ENCODE measurements around the gene FAM240A.

Gene FAM240A

GRCh38 chr3:46640927-46641326, 28.6 kb downstream of the FAM240A start:
- Histone ChIP-seq H3K4me1 (ENCODE audit: low read depth, poor library complexity, severe bottlenecking) (no peaks in the 10 kb centered on the region), H3K27me3 (ENCODE audit: insufficient read depth, low read depth) (no peaks in the 10 kb centered on the region), H3K9ac (no peak overlapping the region), H3K4me2 (no peak overlapping the region), H3K4me3 (IDR thresholded peaks at IDR 0.05; ENCODE audit: insufficient read depth, low read depth, low read length) (no peak overlapping the region), H3K36me3 (ENCODE audit: insufficient read depth) (no peaks in the 10 kb centered on the region), H2AFZ (ENCODE audit: low read depth) (no peak overlapping the region), H3K27ac (no peak overlapping the region), H4K20me1 (ENCODE audit: insufficient read depth) (no peaks in the 10 kb centered on the region), H3K79me2 (ENCODE audit: insufficient read depth, low read depth) (no peaks in the 10 kb centered on the region)
- TF ChIP-seq CTCF (conservative IDR thresholded peaks at IDR 0.05; ENCODE audit: low read depth, low read length): no peak

- Histone ChIP-seq H3K79me2 (ENCODE audit: insufficient read depth, low read depth) (no peaks in the 10 kb centered on the region), H3K27ac (no peak overlapping the region), H3K4me2 (no peak overlapping the region), H2AFZ (ENCODE audit: low read depth) (no peak overlapping the region), H4K20me1 (ENCODE audit: insufficient read depth) (no peaks in the 10 kb centered on the region), H3K9ac (no peak overlapping the region), H3K27me3 (ENCODE audit: insufficient read depth, low read depth) (no peaks in the 10 kb centered on the region), H3K4me3 (IDR thresholded peaks at IDR 0.05; ENCODE audit: insufficient read depth, low read depth, low read length) (no peak overlapping the region), H3K36me3 (ENCODE audit: insufficient read depth) (no peaks in the 10 kb centered on the region), H3K4me1 (ENCODE audit: low read depth, poor library complexity, severe bottlenecking) (no peaks in the 10 kb centered on the region)
- no peak for TF ChIP-seq CTCF (conservative IDR thresholded peaks at IDR 0.05; ENCODE audit: low read depth, low read length)
These were observed 30.6 kb downstream of the FAM240A start for GRCh38 chr3:46642971-46643370.

- Histone ChIP-seq H3K36me3 (ENCODE audit: insufficient read depth) (no peaks in the 10 kb centered on the region), H3K27ac (no peak overlapping the region), H3K4me2 (no peak overlapping the region), H3K4me3 (IDR thresholded peaks at IDR 0.05; ENCODE audit: insufficient read depth, low read depth, low read length) (no peak overlapping the region), H3K79me2 (ENCODE audit: insufficient read depth, low read depth) (no peaks in the 10 kb centered on the region), H3K4me1 (ENCODE audit: low read depth, poor library complexity, severe bottlenecking) (no peaks in the 10 kb centered on the region), H3K27me3 (ENCODE audit: insufficient read depth, low read depth) (no peaks in the 10 kb centered on the region), H2AFZ (ENCODE audit: low read depth) (no peak overlapping the region), H4K20me1 (ENCODE audit: insufficient read depth) (no peaks in the 10 kb centered on the region), H3K9ac (no peak overlapping the region)
- TF ChIP-seq CTCF (conservative IDR thresholded peaks at IDR 0.05; ENCODE audit: low read depth, low read length): no peak
These were observed 31.4 kb downstream of the FAM240A start for GRCh38 chr3:46643701-46644100.

- Histone ChIP-seq H3K4me3 (IDR thresholded peaks at IDR 0.05; ENCODE audit: insufficient read depth, low read depth, low read length) (no peak overlapping the region), H4K20me1 (ENCODE audit: insufficient read depth) (no peaks in the 10 kb centered on the region), H3K79me2 (ENCODE audit: insufficient read depth, low read depth) (no peaks in the 10 kb centered on the region), H3K4me2 (no peak overlapping the region), H3K36me3 (ENCODE audit: insufficient read depth) (no peaks in the 10 kb centered on the region), H3K27me3 (ENCODE audit: insufficient read depth, low read depth) (no peaks in the 10 kb centered on the region), H3K27ac (no peak overlapping the region), H3K4me1 (ENCODE audit: low read depth, poor library complexity, severe bottlenecking) (no peaks in the 10 kb centered on the region), H2AFZ (ENCODE audit: low read depth) (no peak overlapping the region), H3K9ac (no peak overlapping the region)
- TF ChIP-seq CTCF (conservative IDR thresholded peaks at IDR 0.05; ENCODE audit: low read depth, low read length): no peak
These were observed 34.4 kb downstream of the FAM240A start for GRCh38 chr3:46646700-46647099.

GRCh38 chr3:46648096-46648495, 35.8 kb downstream of the FAM240A start:
- Histone ChIP-seq H3K27me3 (ENCODE audit: insufficient read depth, low read depth) (no peaks in the 10 kb centered on the region), H4K20me1 (ENCODE audit: insufficient read depth) (no peaks in the 10 kb centered on the region), H3K36me3 (ENCODE audit: insufficient read depth) (no peaks in the 10 kb centered on the region), H3K4me2 (no peak overlapping the region), H2AFZ (ENCODE audit: low read depth) (no peak overlapping the region), H3K27ac (no peak overlapping the region), H3K4me3 (IDR thresholded peaks at IDR 0.05; ENCODE audit: insufficient read depth, low read depth, low read length) (no peak overlapping the region), H3K79me2 (ENCODE audit: insufficient read depth, low read depth) (no peaks in the 10 kb centered on the region), H3K4me1 (ENCODE audit: low read depth, poor library complexity, severe bottlenecking) (no peaks in the 10 kb centered on the region), H3K9ac (no peak overlapping the region)
- TF ChIP-seq CTCF (conservative IDR thresholded peaks at IDR 0.05; ENCODE audit: low read depth, low read length): no peak

Measured in KMS-11 (cell line).